NCI-H2196 (cell line): ENCODE data around the gene KSR2.

Experiments
- DNase-seq: peaks from one replicate; lab custom pipeline; 2025; ENCODE audit not compliant: unreplicated experiment; lab: John Stamatoyannopoulos, UW

Gene KSR2

DNA sequence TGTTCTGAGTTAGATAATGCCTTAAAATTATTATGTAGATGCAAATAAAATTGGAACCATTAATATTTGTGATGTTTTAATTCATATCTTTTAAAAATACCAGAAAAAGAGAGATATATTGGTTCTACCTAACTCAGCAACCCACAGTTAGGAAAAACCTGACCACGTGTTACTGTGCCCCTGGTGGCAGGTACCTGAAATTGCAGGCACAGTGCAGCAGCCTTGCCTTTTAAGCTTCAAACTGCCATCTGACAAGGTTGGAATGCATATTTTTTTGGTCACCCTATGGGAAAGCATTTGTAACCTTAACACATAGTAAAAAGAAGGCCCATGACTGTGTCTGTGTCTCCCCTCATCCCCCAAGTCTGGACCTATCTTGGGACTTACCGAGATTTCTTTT is 498.0 kb downstream of the KSR2 start:
- DNase-seq, result no peak

GRCh38 chr12:117469883-117470483 is 498.8 kb downstream of the KSR2 start:
- DNase-seq, result no peak

DNA sequence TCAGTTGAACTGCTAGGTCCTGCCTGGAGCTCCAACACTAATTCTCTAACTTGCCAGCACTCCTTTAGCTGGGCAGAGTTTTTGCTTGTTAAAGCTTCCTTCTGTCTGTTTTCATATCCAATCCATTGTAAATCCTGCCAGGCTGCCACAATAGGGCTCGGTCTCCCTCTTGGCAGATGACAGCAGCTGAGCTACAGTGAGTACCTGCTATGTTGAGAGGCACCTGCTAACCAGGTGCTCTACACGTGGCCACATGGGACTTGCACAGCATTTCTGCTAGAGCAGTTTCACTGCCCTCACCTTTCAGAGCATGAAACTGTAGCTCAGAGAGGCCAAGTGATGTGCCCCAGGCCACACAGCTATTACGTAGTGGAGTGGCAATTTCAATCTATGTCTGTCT is 500.8 kb downstream of the KSR2 start:
- DNase-seq, result peak; percentile 46

DNA sequence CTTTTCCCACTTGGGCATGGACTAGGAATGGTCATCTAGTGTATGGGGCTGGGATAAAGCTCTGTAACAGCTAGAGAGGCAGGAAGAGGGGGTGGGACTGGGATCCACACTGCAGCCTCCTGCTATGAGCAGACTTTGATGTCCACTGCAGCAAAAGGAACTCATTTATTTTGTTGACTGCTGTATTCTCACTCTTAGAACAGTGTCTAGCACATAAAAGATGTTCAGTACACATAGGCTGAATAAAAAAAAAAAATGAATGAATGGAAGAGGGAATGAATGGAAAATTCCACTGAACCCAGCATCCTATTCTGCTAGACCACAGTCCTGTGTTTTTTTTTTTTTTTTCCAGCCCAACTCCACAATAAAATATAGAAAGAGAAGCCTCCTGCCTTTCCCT is 501.2 kb downstream of the KSR2 start:
- DNase-seq, result no peak

GRCh38 chr12:117466677-117467362 is 502.0 kb downstream of the KSR2 start:
- DNase-seq, result no peak

DNA sequence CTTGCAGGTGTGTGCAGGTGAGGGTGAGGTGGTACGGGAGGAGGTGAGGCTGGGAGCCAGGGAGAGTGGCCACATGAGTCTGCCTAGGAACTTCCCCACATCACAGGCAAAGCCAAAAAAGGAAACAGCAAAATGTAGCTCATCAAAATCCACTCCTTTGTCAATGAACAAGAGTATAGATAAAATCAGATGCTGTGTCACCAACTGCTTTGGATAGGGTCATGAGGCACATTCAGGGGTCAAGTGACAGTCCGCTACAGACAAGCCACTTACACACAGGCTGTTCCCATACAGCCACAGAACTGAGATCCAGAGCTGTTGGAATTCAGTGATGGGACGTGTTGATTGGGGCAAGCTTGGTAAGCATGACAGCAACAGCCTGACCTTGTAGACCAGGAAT is 507.1 kb downstream of the KSR2 start:
- no peak for DNase-seq

- DNase-seq, result no peak
Measured at GRCh38 chr12:117459229-117459628, 509.6 kb downstream of the KSR2 start.

DNA sequence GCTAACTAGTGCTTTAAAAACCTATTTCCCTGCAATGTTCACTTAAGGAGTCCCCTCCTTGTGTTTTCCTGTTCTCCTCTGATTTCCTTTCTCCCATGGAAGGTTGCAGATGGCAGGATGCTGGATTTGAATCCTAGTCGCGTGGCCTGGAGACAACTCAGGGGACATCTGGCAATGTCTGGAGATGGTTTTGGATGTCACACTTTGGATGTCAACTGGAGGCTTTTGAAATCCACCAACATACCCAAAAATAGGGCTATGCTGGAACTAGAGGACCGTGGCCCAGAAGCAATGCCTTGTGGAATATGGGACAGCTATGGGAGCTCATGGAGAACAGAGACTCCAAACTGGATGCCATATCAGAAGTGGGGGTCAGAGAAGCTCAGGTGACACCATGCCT is 511.6 kb downstream of the KSR2 start:
- DNase-seq, result no peak

- DNase-seq, result no peak
Measured at GRCh38 chr12:117456076-117456475, 512.7 kb downstream of the KSR2 start.

DNA sequence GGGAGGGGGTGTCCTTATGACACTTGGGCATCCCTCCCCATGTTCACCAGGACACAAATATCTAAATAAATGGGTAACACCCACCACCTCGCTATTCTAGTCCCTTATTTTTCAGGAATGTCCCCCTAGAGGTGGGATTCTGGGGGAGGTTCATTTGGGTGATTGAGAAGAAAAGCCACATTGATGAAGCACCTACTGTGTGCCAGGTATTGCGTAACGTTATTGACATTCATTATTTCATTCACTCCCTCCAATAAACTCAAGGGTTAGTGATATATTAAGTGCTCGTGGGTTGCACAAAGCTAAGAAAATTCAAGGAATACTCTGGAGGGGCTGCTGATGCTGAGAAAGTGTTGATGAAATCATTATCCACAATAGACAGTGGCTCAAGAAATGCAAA is 514.8 kb downstream of the KSR2 start:
- no peak for DNase-seq

GRCh38 chr12:117452112-117452511 is 516.7 kb downstream of the KSR2 start:
- DNase-seq, result no peak

DNA sequence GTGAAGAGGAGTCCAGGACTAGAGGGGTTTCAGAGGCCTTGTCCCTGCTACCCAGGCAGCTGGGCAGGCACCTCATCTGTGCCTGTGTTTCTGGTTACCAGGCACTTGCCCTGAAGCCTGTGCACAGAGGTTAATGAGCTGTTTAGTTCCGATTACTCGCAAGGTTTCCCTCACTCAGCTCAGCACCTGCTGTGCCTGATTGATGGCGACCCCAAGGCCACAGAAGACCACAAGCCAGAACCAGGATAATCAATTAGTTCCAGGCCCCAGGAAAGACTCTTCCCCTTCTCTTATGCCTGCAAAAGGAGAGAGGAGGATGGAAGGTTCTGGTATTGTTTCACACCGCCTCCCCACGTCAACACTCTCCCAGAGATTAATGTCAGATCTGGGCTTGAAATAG is 518.6 kb downstream of the KSR2 start:
- no peak for DNase-seq

- DNase-seq, result no peak
Measured at GRCh38 chr12:117447665-117448366, 521.0 kb downstream of the KSR2 start.

- no peak for DNase-seq
Measured at GRCh38 chr12:117444781-117445180, 524.0 kb downstream of the KSR2 start.

- peak; percentile 36 for DNase-seq
Measured at GRCh38 chr12:117441751-117442150, 527.0 kb downstream of the KSR2 start.

GRCh38 chr12:117440384-117440783 is 528.4 kb downstream of the KSR2 start:
- no peak for DNase-seq

DNA sequence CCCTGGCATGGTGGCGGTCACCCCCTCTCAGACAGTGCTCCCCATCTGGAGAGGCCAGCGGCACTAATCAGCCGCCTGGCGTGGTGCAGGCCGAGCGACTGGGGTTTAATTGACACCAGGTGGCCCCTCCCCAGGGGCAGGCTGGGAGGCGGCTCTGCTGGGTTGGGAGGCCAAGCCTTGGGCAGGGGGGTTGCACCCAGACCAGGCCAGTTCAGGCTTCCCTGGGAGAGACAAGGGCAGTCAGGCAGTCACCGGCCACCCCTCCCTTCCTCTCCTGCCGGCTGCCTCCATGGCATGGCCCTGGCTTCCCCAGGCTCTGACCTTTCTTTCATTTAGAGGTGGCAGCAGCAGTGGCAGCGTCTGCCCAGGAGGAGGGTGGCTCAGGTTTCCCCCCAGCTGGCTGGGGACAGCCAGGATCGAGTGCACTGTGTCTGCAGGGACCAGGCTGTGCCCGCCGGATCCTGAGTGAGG is 529.2 kb downstream of the KSR2 start:
- DNase-seq, result peak; percentile 17

GRCh38 chr12:117438809-117439208 is 530.0 kb downstream of the KSR2 start:
- DNase-seq, result no peak

DNA sequence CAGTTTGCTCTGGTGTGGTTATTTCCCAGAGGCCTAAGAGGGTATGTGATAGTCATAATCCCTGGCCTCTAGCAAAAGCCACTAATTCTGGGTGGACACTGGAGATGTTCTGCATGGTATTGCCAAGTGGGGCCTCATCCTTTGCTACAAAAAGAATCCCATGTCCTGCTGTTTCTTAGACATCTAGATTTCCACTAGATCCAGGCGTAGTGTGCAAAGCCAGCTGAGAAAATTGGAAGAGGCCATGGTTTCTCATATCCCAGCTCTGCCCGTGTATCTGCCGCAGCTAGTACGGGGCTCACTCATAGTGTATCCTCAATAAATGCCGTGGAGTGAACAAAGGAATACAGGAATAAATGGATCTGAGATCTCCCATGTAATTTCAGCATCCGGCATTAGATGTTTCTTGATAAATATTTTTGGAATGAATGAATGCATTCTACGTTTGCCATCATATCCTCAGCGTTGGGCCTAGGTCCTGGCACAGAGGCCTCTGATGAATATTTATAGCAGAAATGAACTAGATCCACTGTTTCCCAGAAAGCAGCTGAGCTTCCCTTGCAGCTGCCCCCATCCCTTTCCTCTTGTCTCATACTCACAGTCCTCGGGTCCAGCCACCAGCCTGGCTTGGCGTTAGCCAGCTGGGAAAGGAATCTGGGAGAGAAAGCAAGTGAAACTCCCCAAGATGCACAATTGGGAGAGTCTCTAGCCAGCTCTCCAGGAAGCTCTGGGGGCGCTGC is 531.1 kb downstream of the KSR2 start:
- DNase-seq, result no peak

DNA sequence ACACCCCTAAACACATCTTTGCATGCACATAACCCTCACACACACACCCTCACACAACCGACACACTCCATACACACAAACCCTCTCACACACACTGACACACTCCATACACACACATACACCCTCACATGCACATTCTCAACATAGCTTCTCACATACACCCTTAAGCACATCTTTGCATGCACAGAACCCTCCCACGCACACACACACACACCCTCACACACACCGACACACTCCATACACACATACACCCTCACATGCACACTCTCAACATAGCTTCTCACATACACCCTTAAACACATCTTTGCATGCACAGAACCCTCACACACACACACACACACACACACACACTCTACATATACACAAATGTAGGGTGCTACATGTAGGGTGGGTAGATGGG is 534.9 kb downstream of the KSR2 start:
- DNase-seq, result no peak

DNA sequence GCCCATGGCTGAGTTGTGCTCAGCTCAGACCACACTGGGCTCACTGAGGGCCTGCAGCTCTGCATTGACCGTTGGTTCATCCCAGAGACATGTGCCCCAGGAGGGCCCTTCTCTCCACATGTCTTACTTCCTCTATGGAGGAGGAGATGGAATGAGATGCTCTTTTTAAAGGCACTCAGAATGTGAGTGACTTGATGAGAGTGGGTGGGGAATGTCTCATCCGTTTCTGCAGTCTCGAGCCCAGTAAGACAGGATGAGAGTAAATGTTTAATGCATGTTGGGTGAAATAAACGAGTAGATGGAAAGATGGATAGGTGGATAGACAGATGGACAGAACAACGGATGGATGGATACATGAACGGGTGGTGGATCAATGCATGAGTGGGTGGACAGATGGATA is 538.5 kb downstream of the KSR2 start:
- DNase-seq, result no peak

- DNase-seq, result no peak
Measured at GRCh38 chr12:117427211-117427610, 541.6 kb downstream of the KSR2 start.
